ENCODE results near the gene ATF6. TPM values are rescaled to one million over a fixed set of nuclear protein-coding genes. Genes with fewer than 3 reads are reported as not detected.

Gene ATF6
- total and polyA plus RNA-seq, 2 donors (not counting 3 experiments of a cell fraction or from before 2014, with no cell fraction given), result 24.9 to 40.3 TPM

DNA sequence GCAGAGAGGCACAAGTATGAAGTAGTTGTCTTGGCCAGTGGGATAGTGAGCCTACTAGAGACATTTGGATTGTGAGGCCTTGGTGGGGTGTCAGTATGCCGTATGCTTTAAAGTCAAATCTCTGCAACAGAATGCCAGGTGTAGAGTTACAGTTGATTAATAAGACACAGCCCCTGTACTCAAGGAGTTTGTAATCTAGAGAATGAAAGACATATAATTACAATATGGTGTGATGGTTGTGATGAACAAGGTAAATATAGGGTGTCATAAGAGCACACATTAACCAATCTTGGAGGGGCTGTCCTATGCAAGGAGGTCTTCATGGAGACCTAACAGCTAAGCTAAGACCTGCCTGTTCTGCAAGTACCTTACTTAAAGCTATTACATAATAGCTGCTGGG, 113.1 kb downstream of the ATF6 start:
- Histone ChIP-seq H3K4me2 (ENCODE audit: insufficient read depth, low read length) (no peak overlapping the region), H3K27me3 (ENCODE audit: control insufficient read depth in 2 of 2, insufficient read depth in 2 of 2, low read length in 2 of 2) (no peaks in the 10 kb centered on the region), H3K9me3 (replicated peaks; ENCODE audit: control insufficient read depth, insufficient read depth, low read length) (no peaks in the 10 kb centered on the region), H3K4me3 (replicated peaks in 1 of 3; ENCODE audit: insufficient read depth in 1 of 3, low read depth in 1 of 3, low read length in 3 of 3) (no peak overlapping the region), H4K20me1 (replicated peaks; ENCODE audit: control insufficient read depth, extremely low read depth, insufficient read depth, low read length) (no peaks in the 10 kb centered on the region), H3K27ac (ENCODE audit: insufficient read depth, low read depth, low read length) (no peak overlapping the region), H2AFZ (ENCODE audit: low read depth, low read length) (no peak overlapping the region), H3K4me1 (ENCODE audit: control insufficient read depth, extremely low read depth, insufficient read depth, low read length) (peaks cover under 1% of the 10 kb centered on the region), H3K9ac (replicated peaks; ENCODE audit: extremely low read depth, insufficient read depth, low read length) (no peak overlapping the region), H3K36me3 (ENCODE audit: control insufficient read depth in 2 of 2, extremely low read depth in 1 of 2, insufficient read depth in 2 of 2, low read length in 2 of 2) (no peaks in the 10 kb centered on the region), H3K79me2 (ENCODE audit: control insufficient read depth, insufficient read depth, low read length) (no peaks in the 10 kb centered on the region), H3K9me1 (replicated peaks; ENCODE audit: control insufficient read depth, extremely low read depth, insufficient read depth, low read length) (no peaks in the 10 kb centered on the region)
- intact Hi-C loops (cut with micrococcal nuclease), result no loop called here
- ChIA-PET POLR2A (no interaction called here), CTCF (interaction anchor here (0.9 to 4.3 kb wide), 4 partner anchors 9 to 158 kb away, joined by 3 to 13 read pairs (median 4); no protein-coding TSS in a partner anchor)
- FAIRE-seq, result no peak
- dilution Hi-C loops (cut with MboI; ENCODE audit: extremely low pct_ligation_motif_present, low sequenced_read_pairs), result no loop called here
- no TSS peak for BruUV-seq (replicated peaks)
- no peak for TF ChIP-seq FOS (IDR thresholded peaks at IDR 0.05; ENCODE audit: borderline replicate concordance, insufficient read depth, low read length)
- DNase-seq (ENCODE audit: low read depth, low spot score), result no peak

DNA sequence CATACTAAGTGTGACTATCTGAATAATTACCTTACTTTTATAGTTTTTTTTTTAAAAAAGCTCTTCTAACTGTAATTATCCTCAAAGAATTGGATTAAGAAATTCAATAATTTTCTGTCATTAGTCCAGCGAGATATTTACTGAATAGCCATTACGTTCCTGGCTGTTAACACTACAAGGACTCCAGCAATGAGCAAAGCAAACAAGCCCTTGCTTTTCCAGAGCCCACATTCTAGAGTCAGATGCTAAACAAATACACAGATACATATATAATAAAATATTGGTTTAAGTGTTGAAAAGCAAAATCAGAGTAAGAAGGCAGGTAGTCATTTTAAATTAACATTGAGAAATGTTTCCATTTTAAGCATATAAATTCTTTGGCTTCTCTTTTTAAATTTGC, 118.4 kb downstream of the ATF6 start:
- H3K9me3 ChIP-seq (replicated peaks; ENCODE audit: control insufficient read depth, insufficient read depth, low read length), result no peaks in the 10 kb centered on the region
- dilution Hi-C loops (cut with MboI; ENCODE audit: extremely low pct_ligation_motif_present, low sequenced_read_pairs) (no loop called here), intact Hi-C loops (cut with micrococcal nuclease) (no loop called here)
- CTCF ChIA-PET, result interaction anchor here (1.0 to 1.8 kb wide), 8 partner anchors 9 to 153 kb away, joined by 3 to 9 read pairs (median 4); no protein-coding TSS in a partner anchor
- DNase-seq (ENCODE audit: low read depth, low spot score) (no peak), FAIRE-seq (no peak)
- peaks cover 11% of the 10 kb centered on the region for H3K4me1 ChIP-seq (ENCODE audit: control insufficient read depth, extremely low read depth, insufficient read depth, low read length)
- no peak overlapping the region for H3K4me3 ChIP-seq (replicated peaks in 1 of 3; ENCODE audit: insufficient read depth in 1 of 3, low read depth in 1 of 3, low read length in 3 of 3)
- H3K27me3 ChIP-seq (ENCODE audit: control insufficient read depth in 2 of 2, insufficient read depth in 2 of 2, low read length in 2 of 2), result no peaks in the 10 kb centered on the region
- no peaks in the 10 kb centered on the region for H4K20me1 ChIP-seq (replicated peaks; ENCODE audit: control insufficient read depth, extremely low read depth, insufficient read depth, low read length)
- peak overlapping the region; percentile 52 for H3K4me2 ChIP-seq (ENCODE audit: insufficient read depth, low read length)
- no peaks in the 10 kb centered on the region for H3K36me3 ChIP-seq (ENCODE audit: control insufficient read depth in 2 of 2, extremely low read depth in 1 of 2, insufficient read depth in 2 of 2, low read length in 2 of 2)
- BruUV-seq (replicated peaks), result no TSS peak
- H3K27ac ChIP-seq (ENCODE audit: insufficient read depth, low read depth, low read length), result no peak overlapping the region
- no peaks in the 10 kb centered on the region for H3K79me2 ChIP-seq (ENCODE audit: control insufficient read depth, insufficient read depth, low read length)
- H3K9me1 ChIP-seq (replicated peaks; ENCODE audit: control insufficient read depth, extremely low read depth, insufficient read depth, low read length), result no peaks in the 10 kb centered on the region
- no peak for TF ChIP-seq FOS (IDR thresholded peaks at IDR 0.05; ENCODE audit: borderline replicate concordance, insufficient read depth, low read length)
- TF ChIP-seq POLR2AphosphoS5 (IDR thresholded peaks at IDR 0.05; ENCODE audit: insufficient read depth, low read depth, low read length), result no peak
- no peak for TF ChIP-seq GATA2 (IDR thresholded peaks at IDR 0.05; ENCODE audit: insufficient read depth, insufficient read length, low read depth, low read length)
- no peak for TF ChIP-seq POLR2A (IDR thresholded peaks at IDR 0.05; ENCODE audit: low read depth, low read length)
- TF ChIP-seq EZH2 (IDR thresholded peaks at IDR 0.05; ENCODE audit: borderline replicate concordance, low read depth, low read length, severe bottlenecking), result no peak
- TF ChIP-seq MYC (IDR thresholded peaks at IDR 0.05; ENCODE audit: low read depth, low read length), result no peak
- TF ChIP-seq JUN (IDR thresholded peaks at IDR 0.05; ENCODE audit: borderline replicate concordance, insufficient read depth, insufficient read length, low read depth), result no peak
- TF ChIP-seq, protein P1, sequence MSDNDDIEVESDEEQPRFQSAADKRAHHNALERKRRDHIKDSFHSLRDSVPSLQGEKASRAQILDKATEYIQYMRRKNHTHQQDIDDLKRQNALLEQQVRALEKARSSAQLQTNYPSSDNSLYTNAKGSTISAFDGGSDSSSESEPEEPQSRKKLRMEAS (IDR thresholded peaks at IDR 0.05; ENCODE audit: insufficient read depth, insufficient read length), result no peak
- TF ChIP-seq, protein P2, sequence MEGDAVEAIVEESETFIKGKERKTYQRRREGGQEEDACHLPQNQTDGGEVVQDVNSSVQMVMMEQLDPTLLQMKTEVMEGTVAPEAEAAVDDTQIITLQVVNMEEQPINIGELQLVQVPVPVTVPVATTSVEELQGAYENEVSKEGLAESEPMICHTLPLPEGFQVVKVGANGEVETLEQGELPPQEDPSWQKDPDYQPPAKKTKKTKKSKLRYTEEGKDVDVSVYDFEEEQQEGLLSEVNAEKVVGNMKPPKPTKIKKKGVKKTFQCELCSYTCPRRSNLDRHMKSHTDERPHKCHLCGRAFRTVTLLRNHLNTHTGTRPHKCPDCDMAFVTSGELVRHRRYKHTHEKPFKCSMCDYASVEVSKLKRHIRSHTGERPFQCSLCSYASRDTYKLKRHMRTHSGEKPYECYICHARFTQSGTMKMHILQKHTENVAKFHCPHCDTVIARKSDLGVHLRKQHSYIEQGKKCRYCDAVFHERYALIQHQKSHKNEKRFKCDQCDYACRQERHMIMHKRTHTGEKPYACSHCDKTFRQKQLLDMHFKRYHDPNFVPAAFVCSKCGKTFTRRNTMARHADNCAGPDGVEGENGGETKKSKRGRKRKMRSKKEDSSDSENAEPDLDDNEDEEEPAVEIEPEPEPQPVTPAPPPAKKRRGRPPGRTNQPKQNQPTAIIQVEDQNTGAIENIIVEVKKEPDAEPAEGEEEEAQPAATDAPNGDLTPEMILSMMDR (IDR thresholded peaks at IDR 0.05; ENCODE audit: extremely low read depth in 1 of 2, insufficient read depth in 1 of 2, low read depth in 1 of 2, low read length in 2 of 2), result no peak
- no peak overlapping the region for H2AFZ ChIP-seq (ENCODE audit: low read depth, low read length)
- POLR2A ChIA-PET, result no interaction called here
- no peak overlapping the region for H3K9ac ChIP-seq (replicated peaks; ENCODE audit: extremely low read depth, insufficient read depth, low read length)

Measured in endothelial cell of umbilical vein (primary cell).